PC-3 (cell line): ENCODE data around the gene SLC39A1. TPM values are rescaled to one million over a fixed set of nuclear protein-coding genes. Genes with fewer than 3 reads are reported as not detected.

ENCODE experiments used
- ATAC-seq: fragments of 200-7000 bp; cut with Tn5 transposase; 2 replicates; pipeline ENCODE4 v1.9.1; 2020; ENCODE audit warnings: mild to moderate bottlenecking, moderate library complexity
- BruUV-seq: library from RNA; stranded (reverse); fragments of 400-500 nt; replicated peaks from 2 replicates; lab custom pipeline; 2021; lab: Mats Ljungman, UMichigan
- CTCF ChIA-PET: fragments of 300-600 bp; sonication (Branson Sonifier 250); formaldehyde crosslinking; loops from one replicate; lab custom pipeline; 2022; ENCODE audit warnings: antibody characterized with exemption; lab: Charles Lee
- POLR2A ChIA-PET: fragments of 300-600 bp; sonication (Branson Sonifier 250); formaldehyde crosslinking; loops from one replicate; lab custom pipeline; 2022; ENCODE audit warnings: antibody characterized with exemption; ENCODE audit not compliant: unreplicated experiment; lab: Charles Lee
- DNase-seq: peaks from one replicate; pipeline ENCODE4 v3.0.0-alpha.2; 2015
- H2AFZ ChIP-seq: fragments of 300-600 bp; sonication (generic); 2 replicates; pipeline ENCODE4 v1.6.0; 2016; ENCODE audit warnings: antibody characterized with exemption, low read length
- H3F3A ChIP-seq: fragments of 300-600 bp; sonication (generic); one replicate; pipeline ENCODE4 v1.6.0; 2017; ENCODE audit warnings: antibody characterized with exemption, low read length, control low read depth, mild to moderate bottlenecking; ENCODE audit not compliant: unreplicated experiment
- H3K27ac ChIP-seq: fragments of 300-600 bp; sonication (generic); 2 replicates; pipeline ENCODE4 v1.5.1; 2016; ENCODE audit warnings: mild to moderate bottlenecking, low read length
- H3K27me3 ChIP-seq: fragments of 300-600 bp; sonication (generic); 2 replicates; pipeline ENCODE4 v1.6.1; 2016; ENCODE audit warnings: low read length, mixed read lengths
- H3K36me3 ChIP-seq: fragments of 300-600 bp; sonication (generic); 2 replicates; pipeline ENCODE4 v1.6.1; 2016; ENCODE audit warnings: low read depth, mixed run types, low read length, mixed read lengths
- H3K4me1 ChIP-seq: fragments of 300-600 bp; sonication (generic); 2 replicates; pipeline ENCODE4 v1.5.1; 2016; ENCODE audit warnings: low read length; ENCODE audit not compliant: insufficient read depth
- H3K4me2 ChIP-seq: fragments of 300-600 bp; sonication (generic); 2 replicates; pipeline ENCODE4 v1.6.0; 2016; ENCODE audit warnings: low read length
- H3K4me3 ChIP-seq: fragments of 300-600 bp; sonication (generic); 2 replicates; pipeline ENCODE4 v1.5.1; 2016; ENCODE audit warnings: mild to moderate bottlenecking, low read length, mixed read lengths
- H3K79me2 ChIP-seq: fragments of 300-600 bp; sonication (generic); 2 replicates; pipeline ENCODE4 v1.6.1; 2017; ENCODE audit warnings: low read length, mixed read lengths
- H3K9ac ChIP-seq: fragments of 300-600 bp; sonication (generic); 2 replicates; pipeline ENCODE4 v1.6.0; 2016; ENCODE audit warnings: mild to moderate bottlenecking, low read length
- H3K9me2 ChIP-seq: fragments of 300-600 bp; sonication (generic); replicated peaks from 2 replicates; pipeline ENCODE4 v1.6.1; 2016; ENCODE audit warnings: mixed run types, low read length, mixed read lengths
- H3K9me3 ChIP-seq: fragments of 300-600 bp; sonication (generic); 2 replicates; pipeline ENCODE4 v1.6.1; 2016; ENCODE audit warnings: low read length, mixed read lengths
- H4K20me1 ChIP-seq: fragments of 300-600 bp; sonication (generic); 2 replicates; pipeline ENCODE4 v1.6.1; 2016; ENCODE audit warnings: low read length, mixed read lengths
- EZH2 ChIP-seq: fragments of 300-600 bp; sonication (generic); IDR thresholded peaks from one replicate; pipeline ENCODE4 v1.6.1; 2017; ENCODE audit warnings: antibody characterized with exemption, mild to moderate bottlenecking, low read length; ENCODE audit not compliant: unreplicated experiment
- EZH2phosphoT487 ChIP-seq: fragments of 300-600 bp; sonication (generic); IDR thresholded peaks from 2 replicates; pipeline ENCODE4 v1.6.1; 2018; ENCODE audit warnings: mild to moderate bottlenecking, antibody characterized with exemption, low read length, borderline replicate concordance
- intact Hi-C: fragments of 100-400 bp; cut with micrococcal nuclease; formaldehyde crosslinking; loops from 2 replicates; pipeline ENCODE4 v1.9.0; 2023
- total RNA-seq: library from RNA; depleted of rRNA; stranded (reverse); fragments of >200 nt; gene quantifications from 2 replicates; pipeline ENCODE4 v1.2.3, GENCODE V29; 2014
- TF ChIP-seq, protein P1 (sequence below): fragments of 300-600 bp; sonication (generic); conservative IDR thresholded peaks from 2 replicates; pipeline ENCODE4 v1.5.1; 2017; ENCODE audit warnings: antibody characterized with exemption, low read depth, mild to moderate bottlenecking, low read length

SLC39A1 gene
- total RNA-seq, 1 experiment from 2014 or later = 201 TPM

DNA sequence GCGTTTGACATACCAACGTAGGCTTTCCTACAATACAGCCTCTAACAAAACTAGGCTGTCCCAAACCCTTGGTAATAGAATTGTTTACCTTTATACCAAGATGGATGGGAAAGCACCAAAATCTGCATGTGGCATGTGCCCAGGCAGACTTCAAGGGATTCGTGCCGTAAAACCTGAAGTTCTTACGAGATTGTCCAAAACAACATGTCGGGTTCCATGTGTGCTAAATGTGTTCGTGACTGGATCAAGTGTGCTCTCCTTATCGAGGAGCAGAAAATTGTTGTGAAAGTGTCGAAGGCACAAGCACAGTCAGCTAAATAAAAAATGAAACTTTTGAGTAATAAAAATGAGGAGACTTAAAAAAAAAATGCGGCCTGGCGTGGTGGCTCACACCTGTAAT, 32.3 kb upstream of the SLC39A1 start:
- BruUV-seq = no TSS peak
- DNase-seq (no peak), ATAC-seq (no peak)
- peaks cover 27% of the 10 kb centered on the region for H3K36me3 ChIP-seq
- intact Hi-C loops = no loop called here
- no peak overlapping the region for H3K27ac ChIP-seq
- H3K9me2 ChIP-seq = no peaks in the 10 kb centered on the region
- TF ChIP-seq EZH2phosphoT487 (no peak), EZH2 (no peak)
- TF ChIP-seq, protein P1, sequence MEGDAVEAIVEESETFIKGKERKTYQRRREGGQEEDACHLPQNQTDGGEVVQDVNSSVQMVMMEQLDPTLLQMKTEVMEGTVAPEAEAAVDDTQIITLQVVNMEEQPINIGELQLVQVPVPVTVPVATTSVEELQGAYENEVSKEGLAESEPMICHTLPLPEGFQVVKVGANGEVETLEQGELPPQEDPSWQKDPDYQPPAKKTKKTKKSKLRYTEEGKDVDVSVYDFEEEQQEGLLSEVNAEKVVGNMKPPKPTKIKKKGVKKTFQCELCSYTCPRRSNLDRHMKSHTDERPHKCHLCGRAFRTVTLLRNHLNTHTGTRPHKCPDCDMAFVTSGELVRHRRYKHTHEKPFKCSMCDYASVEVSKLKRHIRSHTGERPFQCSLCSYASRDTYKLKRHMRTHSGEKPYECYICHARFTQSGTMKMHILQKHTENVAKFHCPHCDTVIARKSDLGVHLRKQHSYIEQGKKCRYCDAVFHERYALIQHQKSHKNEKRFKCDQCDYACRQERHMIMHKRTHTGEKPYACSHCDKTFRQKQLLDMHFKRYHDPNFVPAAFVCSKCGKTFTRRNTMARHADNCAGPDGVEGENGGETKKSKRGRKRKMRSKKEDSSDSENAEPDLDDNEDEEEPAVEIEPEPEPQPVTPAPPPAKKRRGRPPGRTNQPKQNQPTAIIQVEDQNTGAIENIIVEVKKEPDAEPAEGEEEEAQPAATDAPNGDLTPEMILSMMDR = no peak
- no peak overlapping the region for H3K9ac ChIP-seq
- H3K4me3 ChIP-seq = no peak overlapping the region
- H3K4me1 ChIP-seq = peaks cover 14% of the 10 kb centered on the region
- H2AFZ ChIP-seq = no peak overlapping the region
- peaks cover 23% of the 10 kb centered on the region for H3K79me2 ChIP-seq
- no peaks in the 10 kb centered on the region for H3K27me3 ChIP-seq
- peaks cover 17% of the 10 kb centered on the region for H4K20me1 ChIP-seq
- no peak overlapping the region for H3K4me2 ChIP-seq
- peaks cover 14% of the 10 kb centered on the region for H3F3A ChIP-seq
- ChIA-PET CTCF (no interaction called here), POLR2A (no interaction called here)
- H3K9me3 ChIP-seq = no peaks in the 10 kb centered on the region

DNA sequence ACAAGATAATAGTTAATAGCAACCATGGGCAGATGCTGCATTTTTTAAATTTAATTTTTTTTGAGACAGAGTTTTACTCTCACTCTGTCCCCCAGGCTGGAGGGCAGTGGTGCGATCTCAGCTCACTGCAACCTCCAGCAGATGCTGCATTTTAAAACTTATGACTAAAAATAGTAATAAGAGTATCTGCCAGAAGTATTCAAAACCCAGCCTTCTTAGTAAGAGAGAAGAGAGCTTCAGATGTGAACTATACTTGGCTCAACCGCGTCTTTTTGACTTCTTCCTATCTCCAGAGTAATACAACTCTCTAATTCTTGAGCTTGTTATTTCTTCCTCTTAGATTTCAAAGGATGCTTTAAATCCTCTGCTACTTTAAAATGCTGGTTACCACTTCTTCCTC, 31.9 kb upstream of the SLC39A1 start:
- H2AFZ ChIP-seq = no peak overlapping the region
- peaks cover 14% of the 10 kb centered on the region for H3K4me1 ChIP-seq
- no TSS peak for BruUV-seq
- H3K9ac ChIP-seq = no peak overlapping the region
- TF ChIP-seq EZH2phosphoT487 = no peak
- no peak for TF ChIP-seq EZH2
- TF ChIP-seq, protein P1 = no peak
- ATAC-seq = no peak
- H3K4me3 ChIP-seq = no peak overlapping the region
- POLR2A ChIA-PET = interaction anchor here (0.6 kb wide), 1 partner anchor 226 kb away, joined by 4 read pairs; no protein-coding TSS in a partner anchor
- H3F3A ChIP-seq = peaks cover 14% of the 10 kb centered on the region
- H4K20me1 ChIP-seq = peaks cover 17% of the 10 kb centered on the region
- peaks cover 27% of the 10 kb centered on the region for H3K36me3 ChIP-seq
- no peak overlapping the region for H3K4me2 ChIP-seq
- H3K27ac ChIP-seq = no peak overlapping the region
- no peaks in the 10 kb centered on the region for H3K9me2 ChIP-seq
- intact Hi-C loops = no loop called here
- H3K27me3 ChIP-seq = no peaks in the 10 kb centered on the region
- H3K79me2 ChIP-seq = peaks cover 24% of the 10 kb centered on the region
- no peak for DNase-seq
- H3K9me3 ChIP-seq = no peaks in the 10 kb centered on the region
- CTCF ChIA-PET = no interaction called here

GRCh38 chr1:153991806-153992205, 28.5 kb upstream of the SLC39A1 start:
- intact Hi-C loops = no loop called here
- no peak overlapping the region for H3K27ac ChIP-seq
- H3K9me3 ChIP-seq = no peaks in the 10 kb centered on the region
- ChIA-PET POLR2A (no interaction called here), CTCF (no interaction called here)
- H3K4me3 ChIP-seq = peak overlapping the region; percentile 94
- H3K4me2 ChIP-seq = peak overlapping the region; percentile 83
- peak overlapping the region; percentile 95 for H3K9ac ChIP-seq
- H3K36me3 ChIP-seq = peaks cover 27% of the 10 kb centered on the region
- peaks cover 17% of the 10 kb centered on the region for H4K20me1 ChIP-seq
- H3F3A ChIP-seq = peaks cover 14% of the 10 kb centered on the region
- no peak overlapping the region for H2AFZ ChIP-seq
- ATAC-seq = no peak
- H3K79me2 ChIP-seq = peaks cover 24% of the 10 kb centered on the region
- TF ChIP-seq EZH2 (no peak), EZH2phosphoT487 (no peak)
- TF ChIP-seq, protein P1 = no peak
- BruUV-seq = no TSS peak
- peaks cover 14% of the 10 kb centered on the region for H3K4me1 ChIP-seq
- DNase-seq = no peak
- H3K27me3 ChIP-seq = no peaks in the 10 kb centered on the region
- H3K9me2 ChIP-seq = no peaks in the 10 kb centered on the region
